PC-9 (cell line): ENCODE data around the gene SCRN2. TPM values are rescaled to one million over a fixed set of nuclear protein-coding genes. Genes with fewer than 3 reads are reported as not detected.

Experiments used
- BruUV-seq: library from RNA; stranded (reverse); fragments of 400-500 nt; replicated peaks from 2 replicates; lab custom pipeline; 2021; lab: Mats Ljungman, UMichigan
- CTCF ChIA-PET: fragments of 300-600 bp; sonication (Branson Sonifier 250); formaldehyde crosslinking; loops from one replicate; lab custom pipeline; 2022; ENCODE audit warnings: antibody characterized with exemption; lab: Charles Lee
- POLR2A ChIA-PET: fragments of 300-600 bp; sonication (Branson Sonifier 250); formaldehyde crosslinking; loops from one replicate; lab custom pipeline; 2022; ENCODE audit warnings: antibody characterized with exemption; ENCODE audit not compliant: unreplicated experiment; lab: Charles Lee
- DNase-seq, 2 experiments: peaks; one replicate each; pipeline versions ENCODE4 v3.0.0 to v3.0.0-alpha.2; 2015 to 2022; ENCODE audit warnings: mixed read lengths in 1 of 2
- H2AFZ ChIP-seq: fragments of 200-600 bp; sonication (generic); 2 replicates; pipeline ENCODE4 v1.8.1; 2017; ENCODE audit warnings: antibody characterized with exemption
- H3F3A ChIP-seq: fragments of 200-600 bp; sonication (generic); 2 replicates; pipeline ENCODE4 v1.8.1; 2017; ENCODE audit warnings: antibody characterized with exemption, mild to moderate bottlenecking, low read depth; ENCODE audit not compliant: insufficient read depth
- H3K27ac ChIP-seq: fragments of 200-600 bp; sonication (generic); 2 replicates; pipeline ENCODE4 v1.6.1; 2016; ENCODE audit warnings: mixed run types
- H3K27me3 ChIP-seq: fragments of 200-600 bp; sonication (generic); 2 replicates; pipeline ENCODE4 v1.6.1; 2016; ENCODE audit warnings: low read depth, mixed run types; ENCODE audit not compliant: insufficient read depth
- H3K36me3 ChIP-seq: fragments of 200-600 bp; sonication (generic); 2 replicates; pipeline ENCODE4 v1.6.1; 2016; ENCODE audit warnings: low read depth, mixed run types
- H3K4me1 ChIP-seq: fragments of 200-600 bp; sonication (generic); replicated peaks from 2 replicates; pipeline ENCODE4 v1.6.1; 2016; ENCODE audit warnings: mixed run types; ENCODE audit not compliant: insufficient read depth
- H3K4me2 ChIP-seq: fragments of 200-600 bp; sonication (generic); 2 replicates; pipeline ENCODE4 v1.6.1; 2017; ENCODE audit warnings: mixed run types
- H3K4me3 ChIP-seq: fragments of 200-600 bp; sonication (generic); 2 replicates; pipeline ENCODE4 v1.6.1; 2016; ENCODE audit warnings: mixed run types
- H3K79me2 ChIP-seq: fragments of 200-600 bp; sonication (generic); 2 replicates; pipeline ENCODE4 v1.6.1; 2017; ENCODE audit warnings: low read depth, mixed run types
- H3K9me2 ChIP-seq: fragments of 200-600 bp; sonication (generic); 2 replicates; pipeline ENCODE4 v1.8.1; 2017; ENCODE audit warnings: mild to moderate bottlenecking; ENCODE audit not compliant: insufficient read depth
- H3K9me3 ChIP-seq: fragments of 200-600 bp; sonication (generic); 2 replicates; pipeline ENCODE4 v1.8.1; 2016; ENCODE audit warnings: low read depth; ENCODE audit not compliant: insufficient read depth
- H4K20me1 ChIP-seq: fragments of 200-600 bp; sonication (generic); 2 replicates; pipeline ENCODE4 v1.8.1; 2017; ENCODE audit not compliant: insufficient read depth
- EZH2 ChIP-seq: fragments of 200-600 bp; sonication (generic); IDR thresholded peaks from 2 replicates; pipeline ENCODE4 v1.8.0; 2017; ENCODE audit warnings: antibody characterized with exemption, low read depth
- intact Hi-C: fragments of 100-400 bp; cut with micrococcal nuclease; formaldehyde crosslinking; loops from one replicate; pipeline ENCODE4 v1.10.0; 2022; ENCODE audit not compliant: unreplicated experiment
- total RNA-seq: library from RNA; stranded (reverse); gene quantifications from 2 replicates; pipeline ENCODE4 v1.2.3, GENCODE V29; 2021
- TF ChIP-seq, protein P1 (sequence below): fragments of 200-600 bp; sonication (generic); conservative IDR thresholded peaks from 2 replicates; pipeline ENCODE4 v1.6.1; 2017; ENCODE audit warnings: mixed run types, antibody characterized with exemption, mild to moderate bottlenecking, moderate library complexity

The SCRN2 gene
- total RNA-seq, 1 experiment from 2014 or later = 31.7 TPM

DNA sequence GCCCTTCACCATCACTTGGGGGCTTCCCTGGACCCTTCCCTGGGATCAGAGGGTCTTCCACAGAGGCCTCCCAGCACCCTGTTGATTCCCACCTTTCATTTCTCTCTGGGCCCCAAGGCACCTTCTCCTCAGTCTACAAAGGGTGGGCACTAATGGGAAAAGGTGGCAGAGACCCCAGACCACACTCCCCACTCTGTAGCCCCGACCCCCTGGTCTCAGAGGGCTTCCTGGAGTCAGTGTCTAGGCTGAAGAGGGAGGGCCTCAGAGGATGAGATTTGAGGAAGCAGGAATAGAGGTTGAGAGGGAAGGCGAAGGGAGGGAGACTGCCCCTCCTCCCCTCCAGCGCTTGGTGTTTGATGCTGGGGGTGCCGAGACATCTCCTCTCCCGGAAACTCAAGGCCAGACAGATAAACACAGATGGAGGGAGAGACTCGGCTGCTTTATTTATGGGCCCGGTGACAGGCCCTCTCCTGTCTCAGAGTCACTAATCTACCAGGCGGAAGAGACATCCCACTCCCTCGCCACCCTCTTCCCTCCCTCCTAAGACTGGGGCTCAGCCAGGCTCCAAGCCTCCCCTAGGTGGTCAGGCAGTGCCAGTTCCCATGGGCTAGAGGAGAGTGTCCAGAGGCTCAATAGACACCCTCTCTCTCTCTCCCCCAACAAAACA, 36.4 kb upstream of the SCRN2 start:
- BruUV-seq = no TSS peak
- POLR2A ChIA-PET = no interaction called here
- Histone ChIP-seq H3K9me2 (no peaks in the 10 kb centered on the region), H3K79me2 (no peaks in the 10 kb centered on the region), H3K27me3 (no peaks in the 10 kb centered on the region), H2AFZ (no peak overlapping the region), H4K20me1 (no peaks in the 10 kb centered on the region), H3K4me1 (peaks cover 80% of the 10 kb centered on the region), H3K36me3 (no peaks in the 10 kb centered on the region), H3K4me2 (no peak overlapping the region), H3K27ac (no peak overlapping the region), H3K9me3 (no peaks in the 10 kb centered on the region), H3F3A (peaks cover 34% of the 10 kb centered on the region), H3K4me3 (no peak overlapping the region)
- intact Hi-C loops = no loop called here
- TF ChIP-seq EZH2 = no peak
- TF ChIP-seq, protein P1, sequence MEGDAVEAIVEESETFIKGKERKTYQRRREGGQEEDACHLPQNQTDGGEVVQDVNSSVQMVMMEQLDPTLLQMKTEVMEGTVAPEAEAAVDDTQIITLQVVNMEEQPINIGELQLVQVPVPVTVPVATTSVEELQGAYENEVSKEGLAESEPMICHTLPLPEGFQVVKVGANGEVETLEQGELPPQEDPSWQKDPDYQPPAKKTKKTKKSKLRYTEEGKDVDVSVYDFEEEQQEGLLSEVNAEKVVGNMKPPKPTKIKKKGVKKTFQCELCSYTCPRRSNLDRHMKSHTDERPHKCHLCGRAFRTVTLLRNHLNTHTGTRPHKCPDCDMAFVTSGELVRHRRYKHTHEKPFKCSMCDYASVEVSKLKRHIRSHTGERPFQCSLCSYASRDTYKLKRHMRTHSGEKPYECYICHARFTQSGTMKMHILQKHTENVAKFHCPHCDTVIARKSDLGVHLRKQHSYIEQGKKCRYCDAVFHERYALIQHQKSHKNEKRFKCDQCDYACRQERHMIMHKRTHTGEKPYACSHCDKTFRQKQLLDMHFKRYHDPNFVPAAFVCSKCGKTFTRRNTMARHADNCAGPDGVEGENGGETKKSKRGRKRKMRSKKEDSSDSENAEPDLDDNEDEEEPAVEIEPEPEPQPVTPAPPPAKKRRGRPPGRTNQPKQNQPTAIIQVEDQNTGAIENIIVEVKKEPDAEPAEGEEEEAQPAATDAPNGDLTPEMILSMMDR = no peak
- no peak for DNase-seq
- CTCF ChIA-PET = interaction anchor here (0.6 kb wide), 1 partner anchor 46 kb away, joined by 5 read pairs; the partner anchor contains the start of genes LRRC46 and MRPL10

GRCh38 chr17:47875011-47875985, 34.2 kb upstream of the SCRN2 start:
- H3K27me3 ChIP-seq = no peaks in the 10 kb centered on the region
- no peak for TF ChIP-seq EZH2
- TF ChIP-seq, protein P1 = no peak
- BruUV-seq = no TSS peak
- H3K4me3 ChIP-seq = peak overlapping the region; percentile 12; the same call in 1 of the 2 replicates
- H2AFZ ChIP-seq = no peak overlapping the region
- peaks cover 60% of the 10 kb centered on the region for H3K4me1 ChIP-seq
- no peaks in the 10 kb centered on the region for H3K9me3 ChIP-seq
- no peaks in the 10 kb centered on the region for H3K79me2 ChIP-seq
- H4K20me1 ChIP-seq = no peaks in the 10 kb centered on the region
- peak overlapping the region; percentile 70 for H3K4me2 ChIP-seq
- no peaks in the 10 kb centered on the region for H3K9me2 ChIP-seq
- no peaks in the 10 kb centered on the region for H3K36me3 ChIP-seq
- ChIA-PET CTCF (no interaction called here), POLR2A (no interaction called here)
- intact Hi-C loops = no loop called here
- peak; percentile 44 to 74 for DNase-seq
- H3F3A ChIP-seq = peaks cover 15% of the 10 kb centered on the region
- H3K27ac ChIP-seq = peak overlapping the region; percentile 83

DNA sequence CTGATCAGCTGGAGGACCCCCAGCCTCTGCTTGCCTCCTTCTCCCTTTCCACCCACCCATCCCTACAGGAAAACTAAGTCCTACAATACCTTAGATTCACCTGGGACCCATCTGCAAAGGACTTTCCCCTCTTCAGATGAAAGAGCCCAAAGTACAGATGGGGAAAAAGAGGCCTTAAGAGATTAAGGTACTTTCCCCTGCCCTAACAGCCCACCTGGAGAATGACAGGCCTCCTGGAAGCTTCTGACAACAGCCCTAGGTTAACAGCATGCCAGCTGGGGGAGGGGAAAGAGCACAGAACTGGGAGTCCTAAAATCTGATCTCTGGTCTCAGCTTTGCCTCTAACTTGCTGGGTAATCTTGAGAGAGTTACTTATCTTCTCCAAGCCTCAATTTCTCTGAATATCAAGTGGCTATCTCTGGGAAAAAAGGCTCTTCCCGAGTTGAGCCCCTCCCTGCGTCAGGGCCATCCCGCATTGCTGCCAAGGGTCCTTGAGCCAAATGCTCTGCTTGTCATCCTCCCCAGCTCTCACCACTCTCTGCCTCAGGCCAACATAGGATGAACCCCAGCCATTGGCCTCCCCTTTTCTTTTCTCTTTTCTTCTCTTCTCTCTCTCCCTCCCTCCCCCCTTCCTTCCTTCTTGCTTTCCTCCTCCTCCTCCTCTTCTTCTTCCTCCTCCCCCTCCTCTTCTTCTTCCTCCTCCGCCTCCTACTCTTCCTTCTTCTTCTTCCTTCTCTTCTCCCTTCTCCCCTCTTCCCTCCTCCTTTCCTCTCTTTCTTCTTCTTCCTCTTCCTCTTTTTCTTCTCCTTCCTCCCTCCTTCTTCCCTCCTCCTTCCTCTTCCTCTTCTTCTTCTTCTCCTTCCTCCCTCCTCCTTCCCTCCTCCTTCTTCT, 32.4 kb upstream of the SCRN2 start:
- H3K36me3 ChIP-seq = no peaks in the 10 kb centered on the region
- H4K20me1 ChIP-seq = no peaks in the 10 kb centered on the region
- no peaks in the 10 kb centered on the region for H3K9me3 ChIP-seq
- no TSS peak for BruUV-seq
- H3F3A ChIP-seq = peaks cover 13% of the 10 kb centered on the region
- ChIA-PET POLR2A (no interaction called here), CTCF (no interaction called here)
- no peak for DNase-seq
- TF ChIP-seq, protein P1 = no peak
- no peak for TF ChIP-seq EZH2
- H3K9me2 ChIP-seq = no peaks in the 10 kb centered on the region
- H3K27me3 ChIP-seq = no peaks in the 10 kb centered on the region
- H3K4me2 ChIP-seq = no peak overlapping the region
- H2AFZ ChIP-seq = no peak overlapping the region
- intact Hi-C loops = no loop called here
- no peak overlapping the region for H3K27ac ChIP-seq
- no peak overlapping the region for H3K4me3 ChIP-seq
- H3K4me1 ChIP-seq = peaks cover 60% of the 10 kb centered on the region
- H3K79me2 ChIP-seq = no peaks in the 10 kb centered on the region
